HEK293 (cell line): ENCODE results near the gene PIGX.

ENCODE experiments used
- CTCF ChIA-PET: fragments of 350-600 bp; formaldehyde crosslinking; extraction: SDS; loops from one replicate; lab custom pipeline; 2021; ENCODE audit warnings: antibody characterized with exemption; lab: Yijun Ruan, JAX
- POLR2A ChIA-PET: fragments of 300-600 bp; formaldehyde crosslinking; extraction: SDS; loops from one replicate; lab custom pipeline; 2020; ENCODE audit warnings: antibody characterized with exemption, inconsistent platforms; lab: Yijun Ruan, JAX
- H3K27ac ChIP-seq: fragments of 200-500 bp; sonication (Bioruptor generic); 2 replicates; pipeline ENCODE4 v1.5.1; 2014; ENCODE audit warnings: low read depth, low read length, control low read depth, inconsistent platforms; ENCODE audit errors: extremely low read depth
- H3K36me3 ChIP-seq, 2 experiments: fragments of 200-500 bp in 1 of 2; sonication (Bioruptor generic) in 1 of 2; 1 replicate in 1 of 2; 2 replicates in 1 of 2; pipeline ENCODE4 v1.5.1; 2014 to 2017; ENCODE audit warnings: inconsistent platforms in 2 of 2, low read length in 2 of 2; ENCODE audit not compliant: control insufficient read depth in 2 of 2, insufficient read depth in 1 of 2
- H3K4me1 ChIP-seq: fragments of 200-500 bp; sonication (Bioruptor generic); 2 replicates; pipeline ENCODE4 v1.5.1; 2014; ENCODE audit warnings: mild to moderate bottlenecking, low read length, inconsistent platforms; ENCODE audit not compliant: control insufficient read depth, insufficient read depth
- H3K4me3 ChIP-seq: 2 replicates; pipeline ENCODE4 v1.5.1; 2011; ENCODE audit warnings: low read depth, mild to moderate bottlenecking, control low read depth, low read length, moderate library complexity
- H3K9me3 ChIP-seq: fragments of 200-500 bp; sonication (Bioruptor generic); 2 replicates; pipeline ENCODE4 v1.5.1; 2014; ENCODE audit warnings: low read depth, low read length, inconsistent platforms; ENCODE audit not compliant: control insufficient read depth, insufficient read depth
- BCL11B ChIP-seq: fragments of 450-650 bp; formaldehyde crosslinking; IDR thresholded peaks from 2 replicates; pipeline ENCODE4 v1.5.1; 2016; ENCODE audit warnings: low read depth, missing biosample characterization, missing genetic modification characterization
- KLF1 ChIP-seq: fragments of 450-650 bp; formaldehyde crosslinking; IDR thresholded peaks from 2 replicates; pipeline ENCODE4 v1.5.1; 2016; ENCODE audit warnings: missing biosample characterization, missing genetic modification characterization
- KLF16 ChIP-seq: fragments of 450-650 bp; formaldehyde crosslinking; IDR thresholded peaks from 2 replicates; pipeline ENCODE4 v1.5.1; 2017; ENCODE audit warnings: missing biosample characterization, missing genetic modification characterization
- REST ChIP-seq: fragments of 450-650 bp; formaldehyde crosslinking; IDR thresholded peaks from 2 replicates; pipeline ENCODE4 v1.5.1; 2016; ENCODE audit warnings: missing biosample characterization, missing genetic modification characterization
- TCF7L2 ChIP-seq: IDR thresholded peaks from 2 replicates; pipeline ENCODE4 v1.6.1; 2011; ENCODE audit warnings: low read depth, mild to moderate bottlenecking, inconsistent platforms, low read length, moderate library complexity, borderline replicate concordance
- ZFP3 ChIP-seq: fragments of 450-650 bp; formaldehyde crosslinking; IDR thresholded peaks from 2 replicates; pipeline ENCODE4 v1.5.1; 2016; ENCODE audit warnings: low read depth, missing biosample characterization, missing genetic modification characterization
- ZNF19 ChIP-seq: fragments of 450-650 bp; formaldehyde crosslinking; IDR thresholded peaks from 2 replicates; pipeline ENCODE4; 2016; ENCODE audit warnings: missing biosample characterization, missing genetic modification characterization, low read depth
- ZNF391 ChIP-seq: fragments of 450-650 bp; formaldehyde crosslinking; IDR thresholded peaks from 2 replicates; pipeline ENCODE4 v1.5.1; 2016; ENCODE audit warnings: low read depth, missing biosample characterization, missing genetic modification characterization, borderline replicate concordance
- ZNF398 ChIP-seq: fragments of 450-650 bp; formaldehyde crosslinking; IDR thresholded peaks from 2 replicates; pipeline ENCODE4 v1.5.1; 2017; ENCODE audit warnings: missing biosample characterization, missing genetic modification characterization
- ZNF433 ChIP-seq: fragments of 450-650 bp; formaldehyde crosslinking; IDR thresholded peaks from 2 replicates; pipeline ENCODE4 v1.5.1; 2016; ENCODE audit warnings: missing biosample characterization, missing genetic modification characterization, low read depth
- ZNF548 ChIP-seq: fragments of 450-650 bp; formaldehyde crosslinking; IDR thresholded peaks from 2 replicates; pipeline ENCODE4 v1.5.1; 2016; ENCODE audit warnings: missing biosample characterization, missing genetic modification characterization
- ZSCAN23 ChIP-seq: fragments of 450-650 bp; formaldehyde crosslinking; IDR thresholded peaks from 2 replicates; pipeline ENCODE4 v1.5.1; 2016; ENCODE audit warnings: missing biosample characterization, missing genetic modification characterization
- TF ChIP-seq, protein P1 (sequence below): fragments of 450-650 bp; formaldehyde crosslinking; conservative IDR thresholded peaks from 2 replicates; pipeline ENCODE4 v1.5.1; 2016; ENCODE audit warnings: low read depth, missing biosample characterization, missing genetic modification characterization
- TF ChIP-seq, protein P2 (sequence below): fragments of 450-650 bp; formaldehyde crosslinking; IDR thresholded peaks from 2 replicates; pipeline ENCODE4 v1.5.1; 2016; ENCODE audit warnings: missing biosample characterization, missing genetic modification characterization
- TF ChIP-seq, protein P3 (sequence below): fragments of 450-650 bp; formaldehyde crosslinking; IDR thresholded peaks from 2 replicates; pipeline ENCODE4 v1.5.1; 2016; ENCODE audit warnings: missing biosample characterization, missing genetic modification characterization

Gene PIGX

DNA sequence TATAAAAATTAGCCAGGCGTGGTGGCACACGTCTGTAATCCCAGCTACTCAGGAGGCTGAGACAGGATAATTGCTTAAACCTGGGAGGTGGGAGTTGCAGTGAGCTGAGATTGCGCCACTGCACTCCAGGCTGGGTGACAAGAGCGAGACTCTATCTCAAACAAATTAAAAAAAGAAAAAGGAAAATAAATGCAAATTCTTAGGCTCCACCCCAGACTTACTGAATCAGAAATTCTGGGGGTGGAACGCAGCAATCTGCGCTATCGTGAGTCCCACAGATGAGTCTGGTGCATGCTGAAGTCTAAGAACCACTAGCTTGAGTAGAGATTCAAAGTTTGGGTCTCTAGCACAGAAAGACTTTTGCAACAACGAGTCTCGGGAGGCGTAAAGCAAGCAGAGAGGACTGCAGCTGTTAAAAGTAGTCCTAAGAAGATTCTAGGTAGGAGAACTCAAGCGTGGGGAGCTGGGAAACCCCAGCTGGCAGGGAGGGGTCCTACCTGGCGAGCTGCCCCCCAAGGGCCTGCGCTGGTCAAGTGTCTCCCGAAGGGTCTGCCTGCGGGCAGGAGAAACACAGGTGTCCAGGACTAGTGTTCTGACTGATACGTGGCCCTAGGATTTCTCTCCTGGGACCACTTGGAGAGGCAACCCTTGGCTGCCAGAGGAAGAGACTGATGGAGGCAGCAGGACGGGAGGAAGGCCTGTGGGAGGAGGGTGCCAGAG, 22.1 kb upstream of the PIGX start (continued):
- TF ChIP-seq REST (tag by site-specific recombination): no peak
- TF ChIP-seq ZNF548 (tag by site-specific recombination): no peak
- TF ChIP-seq, protein P1, sequence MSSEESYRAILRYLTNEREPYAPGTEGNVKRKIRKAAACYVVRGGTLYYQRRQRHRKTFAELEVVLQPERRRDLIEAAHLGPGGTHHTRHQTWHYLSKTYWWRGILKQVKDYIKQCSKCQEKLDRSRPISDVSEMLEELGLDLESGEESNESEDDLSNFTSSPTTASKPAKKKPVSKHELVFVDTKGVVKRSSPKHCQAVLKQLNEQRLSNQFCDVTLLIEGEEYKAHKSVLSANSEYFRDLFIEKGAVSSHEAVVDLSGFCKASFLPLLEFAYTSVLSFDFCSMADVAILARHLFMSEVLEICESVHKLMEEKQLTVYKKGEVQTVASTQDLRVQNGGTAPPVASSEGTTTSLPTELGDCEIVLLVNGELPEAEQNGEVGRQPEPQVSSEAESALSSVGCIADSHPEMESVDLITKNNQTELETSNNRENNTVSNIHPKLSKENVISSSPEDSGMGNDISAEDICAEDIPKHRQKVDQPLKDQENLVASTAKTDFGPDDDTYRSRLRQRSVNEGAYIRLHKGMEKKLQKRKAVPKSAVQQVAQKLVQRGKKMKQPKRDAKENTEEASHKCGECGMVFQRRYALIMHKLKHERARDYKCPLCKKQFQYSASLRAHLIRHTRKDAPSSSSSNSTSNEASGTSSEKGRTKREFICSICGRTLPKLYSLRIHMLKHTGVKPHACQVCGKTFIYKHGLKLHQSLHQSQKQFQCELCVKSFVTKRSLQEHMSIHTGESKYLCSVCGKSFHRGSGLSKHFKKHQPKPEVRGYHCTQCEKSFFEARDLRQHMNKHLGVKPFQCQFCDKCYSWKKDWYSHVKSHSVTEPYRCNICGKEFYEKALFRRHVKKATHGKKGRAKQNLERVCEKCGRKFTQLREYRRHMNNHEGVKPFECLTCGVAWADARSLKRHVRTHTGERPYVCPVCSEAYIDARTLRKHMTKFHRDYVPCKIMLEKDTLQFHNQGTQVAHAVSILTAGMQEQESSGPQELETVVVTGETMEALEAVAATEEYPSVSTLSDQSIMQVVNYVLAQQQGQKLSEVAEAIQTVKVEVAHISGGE (tag by site-specific recombination): no peak
- TF ChIP-seq ZSCAN23 (tag by site-specific recombination): no peak
- no peak for TF ChIP-seq KLF16 (tag by site-specific recombination)
- no peak for TF ChIP-seq ZNF391 (tag by site-specific recombination)
- TF ChIP-seq ZFP3 (tag by site-specific recombination): no peak
- no peak for TF ChIP-seq ZNF19
- TF ChIP-seq, all 188 proteins: peak for 0

DNA sequence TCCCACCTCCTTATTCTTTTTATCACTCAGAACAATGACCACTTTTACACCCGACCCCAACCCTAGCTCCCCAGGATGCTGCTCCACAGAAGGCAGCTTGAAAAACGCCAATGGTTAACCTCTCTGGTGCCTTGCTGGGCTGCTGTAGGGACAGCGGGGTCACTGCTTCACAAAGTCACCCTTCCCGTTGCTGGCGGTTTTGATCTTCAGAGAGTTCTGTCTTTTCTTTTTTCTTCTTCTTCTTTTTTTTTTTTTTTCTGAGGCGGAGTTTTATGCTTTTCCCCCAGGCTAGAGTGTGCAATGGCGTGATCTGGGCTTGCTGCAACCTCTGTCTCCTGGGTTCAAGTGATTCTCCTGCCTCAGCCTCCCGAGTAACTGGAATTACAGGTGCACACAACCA, 20.8 kb upstream of the PIGX start:
- CTCF ChIA-PET: interaction anchor here (1.2 kb wide), 1 partner anchor 83 kb away, joined by 3 read pairs; no protein-coding TSS in a partner anchor
- H3K4me1 ChIP-seq: no peaks in the 10 kb centered on the region

More for the DNA sequence above, 20.8 kb upstream of the PIGX start:
- no peak for TF ChIP-seq KLF1
- TF ChIP-seq ZNF433: no peak
- TF ChIP-seq TCF7L2: no peak
- TF ChIP-seq BCL11B (tag by site-specific recombination): no peak
- TF ChIP-seq, protein P2, sequence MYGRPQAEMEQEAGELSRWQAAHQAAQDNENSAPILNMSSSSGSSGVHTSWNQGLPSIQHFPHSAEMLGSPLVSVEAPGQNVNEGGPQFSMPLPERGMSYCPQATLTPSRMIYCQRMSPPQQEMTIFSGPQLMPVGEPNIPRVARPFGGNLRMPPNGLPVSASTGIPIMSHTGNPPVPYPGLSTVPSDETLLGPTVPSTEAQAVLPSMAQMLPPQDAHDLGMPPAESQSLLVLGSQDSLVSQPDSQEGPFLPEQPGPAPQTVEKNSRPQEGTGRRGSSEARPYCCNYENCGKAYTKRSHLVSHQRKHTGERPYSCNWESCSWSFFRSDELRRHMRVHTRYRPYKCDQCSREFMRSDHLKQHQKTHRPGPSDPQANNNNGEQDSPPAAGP (tag by site-specific recombination): no peak
- TF ChIP-seq ZNF548 (tag by site-specific recombination): no peak
- TF ChIP-seq, protein P3, sequence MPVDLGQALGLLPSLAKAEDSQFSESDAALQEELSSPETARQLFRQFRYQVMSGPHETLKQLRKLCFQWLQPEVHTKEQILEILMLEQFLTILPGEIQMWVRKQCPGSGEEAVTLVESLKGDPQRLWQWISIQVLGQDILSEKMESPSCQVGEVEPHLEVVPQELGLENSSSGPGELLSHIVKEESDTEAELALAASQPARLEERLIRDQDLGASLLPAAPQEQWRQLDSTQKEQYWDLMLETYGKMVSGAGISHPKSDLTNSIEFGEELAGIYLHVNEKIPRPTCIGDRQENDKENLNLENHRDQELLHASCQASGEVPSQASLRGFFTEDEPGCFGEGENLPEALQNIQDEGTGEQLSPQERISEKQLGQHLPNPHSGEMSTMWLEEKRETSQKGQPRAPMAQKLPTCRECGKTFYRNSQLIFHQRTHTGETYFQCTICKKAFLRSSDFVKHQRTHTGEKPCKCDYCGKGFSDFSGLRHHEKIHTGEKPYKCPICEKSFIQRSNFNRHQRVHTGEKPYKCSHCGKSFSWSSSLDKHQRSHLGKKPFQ (tag by site-specific recombination): no peak
- TF ChIP-seq ZNF398 (tag by site-specific recombination): no peak
- Histone ChIP-seq H3K9me3 (no peaks in the 10 kb centered on the region), H3K4me3 (no peak overlapping the region), H3K36me3 (no peaks in the 10 kb centered on the region), H3K27ac (no peak overlapping the region)
- POLR2A ChIA-PET: no interaction called here
